ENCODE results near the gene CEP170B. TPM values are rescaled to one million over a fixed set of nuclear protein-coding genes. Genes with fewer than 3 reads are reported as not detected.

Gene CEP170B
- total and polyA plus RNA-seq, 2 donors (not counting 3 experiments of a cell fraction or from before 2014, with no cell fraction given): 13.9 to 38.6 TPM

DNA sequence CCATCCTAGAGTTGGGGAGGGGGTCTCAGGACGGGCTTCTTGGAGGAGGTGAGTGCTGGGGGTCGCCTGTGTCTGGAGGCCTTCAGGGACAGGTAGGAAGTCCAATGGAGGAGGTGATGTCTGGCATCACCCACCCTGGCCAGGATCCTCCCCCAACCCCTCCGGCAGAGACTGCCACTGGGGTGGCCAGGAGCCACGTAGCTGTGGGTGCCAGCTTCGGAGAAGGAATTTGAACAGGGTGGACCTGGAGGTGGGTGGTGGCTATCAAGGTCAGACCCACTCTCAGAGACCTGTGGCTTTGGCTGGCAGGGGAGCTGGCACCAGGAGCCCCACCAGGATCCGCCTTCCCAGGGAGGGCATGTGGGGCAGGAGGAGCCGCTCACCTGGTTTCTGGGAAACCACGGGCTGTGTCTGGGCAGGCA, 9.1 kb downstream of the CEP170B start:
- no peak overlapping the region for H2AFZ ChIP-seq (ENCODE audit: low read depth, low read length)
- intact Hi-C loops (cut with micrococcal nuclease) (no loop called here), dilution Hi-C loops (cut with MboI; ENCODE audit: extremely low pct_ligation_motif_present, low sequenced_read_pairs) (no loop called here)
- no TSS peak for BruUV-seq (replicated peaks)
- H3K4me2 ChIP-seq (ENCODE audit: insufficient read depth, low read length): no peak overlapping the region
- DNase-seq (ENCODE audit: low read depth, low spot score): no peak
- no peak for FAIRE-seq
- no peaks in the 10 kb centered on the region for H3K9me3 ChIP-seq (replicated peaks; ENCODE audit: control insufficient read depth, insufficient read depth, low read length)
- H3K36me3 ChIP-seq (ENCODE audit: control insufficient read depth in 2 of 2, extremely low read depth in 1 of 2, insufficient read depth in 2 of 2, low read length in 2 of 2): peaks cover 0 to 10% of the 10 kb centered on the region in 2 experiments
- H4K20me1 ChIP-seq (replicated peaks; ENCODE audit: control insufficient read depth, extremely low read depth, insufficient read depth, low read length): no peaks in the 10 kb centered on the region
- CTCF ChIA-PET: interaction anchor here (1.3 kb wide), 1 partner anchor 21 kb away, joined by 3 read pairs; no protein-coding TSS in a partner anchor
- H3K27me3 ChIP-seq (ENCODE audit: control insufficient read depth in 2 of 2, insufficient read depth in 2 of 2, low read length in 2 of 2): no peaks in the 10 kb centered on the region
- no peak overlapping the region for H3K4me3 ChIP-seq (replicated peaks in 1 of 3; ENCODE audit: insufficient read depth in 1 of 3, low read depth in 1 of 3, low read length in 3 of 3)
- H3K9me1 ChIP-seq (replicated peaks; ENCODE audit: control insufficient read depth, extremely low read depth, insufficient read depth, low read length): no peaks in the 10 kb centered on the region
- no peaks in the 10 kb centered on the region for H3K4me1 ChIP-seq (ENCODE audit: control insufficient read depth, extremely low read depth, insufficient read depth, low read length)
- POLR2A ChIA-PET: no interaction called here
- TF ChIP-seq GATA2 (IDR thresholded peaks at IDR 0.05; ENCODE audit: insufficient read depth, insufficient read length, low read depth, low read length) (no peak), POLR2A (IDR thresholded peaks at IDR 0.05; ENCODE audit: low read depth, low read length) (no peak), FOS (IDR thresholded peaks at IDR 0.05; ENCODE audit: borderline replicate concordance, insufficient read depth, low read length) (no peak), POLR2AphosphoS5 (IDR thresholded peaks at IDR 0.05; ENCODE audit: insufficient read depth, low read depth, low read length) (no peak), MYC (IDR thresholded peaks at IDR 0.05; ENCODE audit: low read depth, low read length) (no peak), EZH2 (IDR thresholded peaks at IDR 0.05; ENCODE audit: borderline replicate concordance, low read depth, low read length, severe bottlenecking) (no peak)
- TF ChIP-seq, protein P1, sequence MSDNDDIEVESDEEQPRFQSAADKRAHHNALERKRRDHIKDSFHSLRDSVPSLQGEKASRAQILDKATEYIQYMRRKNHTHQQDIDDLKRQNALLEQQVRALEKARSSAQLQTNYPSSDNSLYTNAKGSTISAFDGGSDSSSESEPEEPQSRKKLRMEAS (IDR thresholded peaks at IDR 0.05; ENCODE audit: insufficient read depth, insufficient read length): no peak
- no peak overlapping the region for H3K27ac ChIP-seq (ENCODE audit: insufficient read depth, low read depth, low read length)
- H3K79me2 ChIP-seq (ENCODE audit: control insufficient read depth, insufficient read depth, low read length): peaks cover 2% of the 10 kb centered on the region
- H3K9ac ChIP-seq (replicated peaks; ENCODE audit: extremely low read depth, insufficient read depth, low read length): no peak overlapping the region
